Activated naive CD8-positive, alpha-beta T cell treated with anti-CD3 and anti-CD28 coated beads for 36 hours (primary cell): ENCODE data around the gene BICC1. TPM values are rescaled to one million over a fixed set of nuclear protein-coding genes. Genes with fewer than 3 reads are reported as not detected.

Experiments used
- DNase-seq: peaks from one replicate; pipeline ENCODE4 v3.0.0; 2021
- H3K27ac Mint-ChIP-seq: one replicate; pipeline ENCODE4 v1.8.0; 2022; ENCODE audit warnings: mild to moderate bottlenecking, moderate library complexity, mixed read lengths
- H3K27me3 Mint-ChIP-seq: one replicate; pipeline ENCODE4 v1.8.0; 2022; ENCODE audit warnings: mild to moderate bottlenecking, mixed read lengths
- H3K36me3 Mint-ChIP-seq: one replicate; pipeline ENCODE4 v1.8.0; 2021; ENCODE audit warnings: mild to moderate bottlenecking, mixed read lengths
- H3K4me1 Mint-ChIP-seq: one replicate; pipeline ENCODE4 v1.8.0; 2021; ENCODE audit warnings: mixed read lengths
- H3K4me3 Mint-ChIP-seq: one replicate; pipeline ENCODE4 v1.8.0; 2022; ENCODE audit warnings: mild to moderate bottlenecking, moderate library complexity, mixed read lengths
- H3K9me3 Mint-ChIP-seq: one replicate; pipeline ENCODE4 v1.8.0; 2022; ENCODE audit warnings: mixed read lengths
- total RNA-seq, 2 experiments: library from RNA; stranded (reverse); gene quantifications; one replicate each; pipeline ENCODE4 v1.2.3, GENCODE V29; 2021

Gene BICC1
- total RNA-seq, 2 experiments from 2014 or later = 0.04 TPM; not detected in 1

DNA sequence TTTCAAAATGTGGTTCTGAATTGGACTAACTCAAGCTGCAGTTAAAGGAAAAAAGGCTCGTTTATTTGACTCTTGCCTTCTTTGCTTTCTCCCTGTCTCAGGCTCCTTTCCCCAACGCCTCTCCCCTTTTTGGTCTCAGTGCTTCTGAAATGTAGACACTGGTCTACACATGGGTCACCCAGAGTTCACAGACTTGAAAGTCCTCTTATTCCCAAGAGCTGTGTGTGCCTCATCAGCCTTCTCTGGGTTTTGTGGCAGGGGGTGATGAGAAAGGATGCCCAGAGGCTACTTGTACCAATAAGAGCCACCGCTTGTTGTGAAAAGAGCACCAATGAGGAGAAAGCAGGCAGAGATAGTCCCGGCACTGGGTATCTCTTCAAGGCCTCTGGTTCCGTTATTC, 125.7 kb downstream of the BICC1 start:
- DNase-seq = no peak
- Mint-ChIP-seq H3K4me3 (no peak overlapping the region), H3K36me3 (no peaks in the 10 kb centered on the region), H3K27me3 (peaks cover 3% of the 10 kb centered on the region), H3K4me1 (no peaks in the 10 kb centered on the region), H3K27ac (no peak overlapping the region), H3K9me3 (no peaks in the 10 kb centered on the region)

DNA sequence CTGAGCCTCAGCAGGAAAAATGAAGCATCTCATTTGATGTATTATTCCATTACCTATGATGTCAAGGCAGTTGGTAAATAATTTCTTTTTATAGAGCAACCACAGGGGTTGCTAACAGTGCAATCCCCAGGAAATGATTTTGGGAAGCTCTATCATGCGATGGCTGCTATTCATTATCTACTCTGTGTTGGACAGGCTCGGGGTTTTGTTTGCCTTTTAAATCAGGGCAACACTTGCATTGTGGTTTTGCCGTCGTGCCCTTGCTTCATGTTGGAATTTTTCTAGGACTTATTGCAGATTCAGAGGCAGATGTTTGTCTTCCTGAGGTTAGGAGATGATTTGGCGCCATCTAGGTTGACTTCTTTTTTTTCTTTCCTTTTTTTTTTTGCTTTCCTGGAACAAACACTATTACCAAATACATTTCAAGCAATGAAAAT, 128.4 kb downstream of the BICC1 start:
- Mint-ChIP-seq H3K4me3 (no peak overlapping the region), H3K9me3 (no peaks in the 10 kb centered on the region), H3K36me3 (no peaks in the 10 kb centered on the region), H3K4me1 (no peaks in the 10 kb centered on the region), H3K27me3 (peaks cover 3% of the 10 kb centered on the region), H3K27ac (no peak overlapping the region)
- no peak for DNase-seq

- H3K9me3 Mint-ChIP-seq = no peaks in the 10 kb centered on the region
- H3K4me1 Mint-ChIP-seq = no peaks in the 10 kb centered on the region
- H3K27ac Mint-ChIP-seq = no peak overlapping the region
- no peak overlapping the region for H3K4me3 Mint-ChIP-seq
- no peak for DNase-seq
- no peaks in the 10 kb centered on the region for H3K36me3 Mint-ChIP-seq
- H3K27me3 Mint-ChIP-seq = peaks cover 3% of the 10 kb centered on the region
Observed at GRCh38 chr10:58641708-58642107, 129.0 kb downstream of the BICC1 start.

GRCh38 chr10:58642283-58642682, 129.6 kb downstream of the BICC1 start:
- no peak overlapping the region for H3K4me3 Mint-ChIP-seq
- DNase-seq = no peak
- H3K9me3 Mint-ChIP-seq = no peaks in the 10 kb centered on the region
- no peaks in the 10 kb centered on the region for H3K36me3 Mint-ChIP-seq
- peaks cover 3% of the 10 kb centered on the region for H3K27me3 Mint-ChIP-seq
- H3K27ac Mint-ChIP-seq = no peak overlapping the region
- H3K4me1 Mint-ChIP-seq = no peaks in the 10 kb centered on the region

DNA sequence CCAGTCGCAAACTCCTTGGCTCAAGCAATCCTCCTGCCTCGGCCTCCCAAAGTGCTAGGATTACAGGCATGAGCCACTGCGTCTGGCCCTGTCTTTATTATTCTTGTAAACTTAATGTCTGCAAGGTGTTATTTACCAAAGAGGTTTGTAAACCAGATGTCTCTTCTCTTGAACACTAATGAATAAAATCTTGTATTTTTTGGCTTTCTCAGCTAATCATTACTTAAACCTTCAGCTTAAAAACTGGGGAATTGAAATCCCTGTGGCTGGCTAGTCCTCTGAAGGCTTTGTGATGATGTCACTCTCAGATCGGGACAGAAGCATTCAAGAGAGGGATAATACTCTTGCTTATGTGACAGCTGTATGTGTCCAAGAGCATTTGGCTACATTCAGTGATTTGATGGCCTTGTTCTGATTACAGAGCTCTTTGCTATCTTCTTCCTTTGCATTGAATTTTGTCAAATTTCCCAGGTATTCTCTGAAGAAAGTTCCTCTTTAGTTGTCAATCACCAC, 130.3 kb downstream of the BICC1 start:
- Mint-ChIP-seq H3K27ac (no peak overlapping the region), H3K36me3 (no peaks in the 10 kb centered on the region), H3K9me3 (no peaks in the 10 kb centered on the region), H3K4me1 (no peaks in the 10 kb centered on the region), H3K27me3 (no peaks in the 10 kb centered on the region), H3K4me3 (no peak overlapping the region)
- DNase-seq = no peak

DNA sequence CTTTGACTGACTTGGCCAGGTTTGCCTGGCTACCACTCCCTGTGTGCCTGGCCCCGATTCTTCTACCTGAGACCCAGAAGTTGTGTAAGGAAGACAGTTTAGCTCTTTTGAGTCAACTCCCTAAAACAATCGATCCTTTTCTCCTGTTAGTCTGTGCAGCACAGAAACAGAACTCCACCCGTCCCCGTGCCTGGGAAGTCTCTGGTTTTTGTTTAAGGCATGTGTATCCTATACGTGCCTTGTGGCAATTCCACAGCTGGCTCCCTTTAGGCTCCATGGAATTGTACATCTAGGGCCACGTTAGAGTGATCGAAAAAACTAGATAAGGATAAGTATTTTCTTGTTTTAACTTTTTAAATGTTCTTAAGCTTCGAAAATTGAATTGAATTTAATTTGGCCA, 131.6 kb downstream of the BICC1 start:
- Mint-ChIP-seq H3K36me3 (no peaks in the 10 kb centered on the region), H3K27ac (no peak overlapping the region), H3K4me3 (no peak overlapping the region), H3K4me1 (no peaks in the 10 kb centered on the region), H3K27me3 (no peaks in the 10 kb centered on the region), H3K9me3 (no peaks in the 10 kb centered on the region)
- no peak for DNase-seq

GRCh38 chr10:58645416-58646146, 132.9 kb downstream of the BICC1 start:
- Mint-ChIP-seq H3K4me3 (no peak overlapping the region), H3K9me3 (no peaks in the 10 kb centered on the region), H3K27ac (no peak overlapping the region), H3K27me3 (no peaks in the 10 kb centered on the region), H3K4me1 (no peaks in the 10 kb centered on the region), H3K36me3 (no peaks in the 10 kb centered on the region)
- DNase-seq = no peak

DNA sequence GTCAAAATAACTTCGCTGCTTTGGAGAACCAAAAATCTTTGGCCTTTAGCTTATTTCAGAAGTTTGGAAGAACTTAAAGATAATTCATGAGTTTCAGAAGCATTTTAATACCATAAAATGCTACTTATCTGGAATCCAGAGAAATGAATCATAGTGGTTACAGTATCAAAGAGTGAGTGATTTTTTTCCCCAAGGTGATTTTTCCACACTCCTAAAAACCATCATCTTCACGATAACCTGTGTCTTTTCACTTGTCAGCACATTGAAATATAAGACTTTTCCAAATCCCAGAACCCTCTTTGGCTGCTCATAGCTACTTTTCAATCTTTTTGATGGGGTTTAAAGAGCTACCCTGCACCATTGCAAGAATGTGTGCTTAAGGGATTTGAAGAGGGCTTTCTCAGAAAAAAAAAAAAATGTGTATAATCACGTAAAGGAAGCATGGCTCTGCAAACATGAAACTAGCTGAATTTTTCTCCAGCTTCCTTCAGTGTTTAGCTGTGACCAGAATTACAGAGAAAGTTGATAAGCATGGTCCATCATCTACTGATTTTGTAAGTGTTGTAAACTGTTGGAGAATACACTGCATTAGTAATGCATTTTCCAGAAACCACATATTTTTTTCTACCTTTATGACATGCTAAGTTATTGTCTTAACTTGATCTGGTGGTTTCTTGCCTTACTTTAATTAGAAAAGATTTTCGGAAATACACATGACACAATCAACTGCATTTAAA, 134.9 kb downstream of the BICC1 start:
- DNase-seq = no peak
- Mint-ChIP-seq H3K9me3 (no peaks in the 10 kb centered on the region), H3K27ac (no peak overlapping the region), H3K36me3 (no peaks in the 10 kb centered on the region), H3K4me1 (no peaks in the 10 kb centered on the region), H3K27me3 (no peaks in the 10 kb centered on the region), H3K4me3 (no peak overlapping the region)

GRCh38 chr10:58648131-58648530, 135.5 kb downstream of the BICC1 start:
- no peak for DNase-seq
- H3K36me3 Mint-ChIP-seq = no peaks in the 10 kb centered on the region
- no peaks in the 10 kb centered on the region for H3K27me3 Mint-ChIP-seq
- no peak overlapping the region for H3K4me3 Mint-ChIP-seq
- H3K9me3 Mint-ChIP-seq = no peaks in the 10 kb centered on the region
- H3K27ac Mint-ChIP-seq = no peak overlapping the region
- no peaks in the 10 kb centered on the region for H3K4me1 Mint-ChIP-seq

GRCh38 chr10:58651040-58651439, 138.4 kb downstream of the BICC1 start:
- H3K27ac Mint-ChIP-seq = no peak overlapping the region
- no peak for DNase-seq
- no peaks in the 10 kb centered on the region for H3K9me3 Mint-ChIP-seq
- H3K27me3 Mint-ChIP-seq = no peaks in the 10 kb centered on the region
- no peaks in the 10 kb centered on the region for H3K4me1 Mint-ChIP-seq
- no peaks in the 10 kb centered on the region for H3K36me3 Mint-ChIP-seq
- H3K4me3 Mint-ChIP-seq = no peak overlapping the region

DNA sequence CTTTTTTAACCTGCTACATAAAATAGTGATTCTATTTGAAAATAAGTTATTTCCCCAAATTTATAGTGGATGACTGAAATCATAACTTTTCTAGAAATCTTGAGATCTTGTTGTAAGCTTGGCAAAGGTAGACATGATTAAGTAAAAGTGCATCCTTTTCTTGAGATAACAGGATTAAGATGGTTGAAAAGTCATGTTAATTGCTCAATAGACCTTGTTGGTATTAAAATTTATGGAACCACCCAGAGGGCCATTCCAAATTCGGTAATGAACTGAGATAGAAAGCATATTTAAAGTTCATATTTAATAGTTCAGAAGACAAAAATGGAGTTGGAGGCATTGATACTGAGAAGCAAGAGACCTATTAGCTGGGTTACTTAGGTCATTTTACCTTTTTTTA, 139.1 kb downstream of the BICC1 start:
- no peak overlapping the region for H3K27ac Mint-ChIP-seq
- H3K36me3 Mint-ChIP-seq = no peaks in the 10 kb centered on the region
- no peak for DNase-seq
- no peaks in the 10 kb centered on the region for H3K9me3 Mint-ChIP-seq
- no peak overlapping the region for H3K4me3 Mint-ChIP-seq
- H3K27me3 Mint-ChIP-seq = no peaks in the 10 kb centered on the region
- no peaks in the 10 kb centered on the region for H3K4me1 Mint-ChIP-seq

GRCh38 chr10:58653139-58653538, 140.5 kb downstream of the BICC1 start:
- DNase-seq = no peak
- no peaks in the 10 kb centered on the region for H3K27me3 Mint-ChIP-seq
- no peak overlapping the region for H3K4me3 Mint-ChIP-seq
- H3K27ac Mint-ChIP-seq = no peak overlapping the region
- H3K9me3 Mint-ChIP-seq = no peaks in the 10 kb centered on the region
- no peaks in the 10 kb centered on the region for H3K4me1 Mint-ChIP-seq
- H3K36me3 Mint-ChIP-seq = no peaks in the 10 kb centered on the region

DNA sequence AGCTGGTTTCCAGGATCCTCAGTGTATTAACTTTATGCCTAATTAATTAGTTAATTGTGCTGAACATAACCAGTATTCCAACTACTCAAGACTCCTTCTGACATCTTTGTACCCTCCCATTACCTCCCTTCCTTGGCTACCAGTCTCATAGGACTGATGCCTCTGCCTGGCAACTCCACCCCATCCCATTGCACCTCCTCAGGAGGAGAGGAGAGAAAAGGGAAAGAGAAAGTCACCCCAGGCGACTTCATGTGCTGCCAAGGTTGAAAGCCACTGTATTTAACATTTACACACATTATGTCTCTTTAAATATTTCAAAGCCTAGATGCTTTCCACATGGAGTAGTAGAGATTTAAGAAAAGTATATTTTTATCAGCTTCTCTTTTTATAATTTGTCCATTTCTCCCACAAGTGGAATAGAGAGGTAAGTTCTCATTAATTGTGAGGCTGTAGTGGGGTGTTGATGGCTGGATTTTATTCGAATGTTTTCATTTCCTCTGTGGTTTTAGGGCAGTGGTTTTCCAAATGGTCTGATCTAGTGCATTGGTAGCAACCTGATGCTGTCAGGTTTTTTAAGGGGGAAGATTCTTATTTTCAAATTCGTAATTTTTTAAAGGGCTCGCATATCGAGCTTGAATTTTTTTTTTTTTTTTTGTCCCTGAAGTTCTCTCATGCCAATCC, 148.0 kb downstream of the BICC1 start:
- no peaks in the 10 kb centered on the region for H3K27me3 Mint-ChIP-seq
- H3K9me3 Mint-ChIP-seq = peaks cover 15% of the 10 kb centered on the region
- H3K27ac Mint-ChIP-seq = no peak overlapping the region
- no peaks in the 10 kb centered on the region for H3K4me1 Mint-ChIP-seq
- H3K36me3 Mint-ChIP-seq = no peaks in the 10 kb centered on the region
- H3K4me3 Mint-ChIP-seq = no peak overlapping the region
- DNase-seq = no peak

- no peak overlapping the region for H3K4me3 Mint-ChIP-seq
- peaks cover 15% of the 10 kb centered on the region for H3K9me3 Mint-ChIP-seq
- H3K27me3 Mint-ChIP-seq = no peaks in the 10 kb centered on the region
- no peak for DNase-seq
- H3K4me1 Mint-ChIP-seq = peaks cover 3% of the 10 kb centered on the region
- H3K27ac Mint-ChIP-seq = no peak overlapping the region
- H3K36me3 Mint-ChIP-seq = no peaks in the 10 kb centered on the region
Observed at GRCh38 chr10:58661336-58661735, 148.7 kb downstream of the BICC1 start.

DNA sequence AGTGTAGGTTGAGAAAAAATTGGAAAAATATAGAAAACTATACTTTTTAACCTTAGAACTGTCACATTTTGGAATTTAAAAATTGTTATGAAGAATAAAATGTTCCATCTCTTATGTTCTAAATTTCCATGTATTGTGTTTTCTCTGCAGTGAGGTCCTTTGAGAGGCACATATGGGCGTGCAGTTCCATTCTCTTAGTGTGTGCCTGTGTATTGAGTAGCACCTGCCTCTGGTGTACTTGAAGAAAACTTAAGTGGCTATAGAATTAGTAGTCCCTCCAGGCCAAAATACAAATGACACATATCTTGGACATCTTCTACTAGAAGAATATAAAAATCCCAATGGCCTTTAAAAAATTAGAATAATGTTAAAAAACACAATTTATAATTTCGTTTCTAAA, 149.2 kb downstream of the BICC1 start:
- peaks cover 4% of the 10 kb centered on the region for H3K4me1 Mint-ChIP-seq
- no peak for DNase-seq
- no peak overlapping the region for H3K27ac Mint-ChIP-seq

More for the DNA sequence above, 149.2 kb downstream of the BICC1 start:
- peaks cover 15% of the 10 kb centered on the region for H3K9me3 Mint-ChIP-seq
- no peaks in the 10 kb centered on the region for H3K36me3 Mint-ChIP-seq
- no peak overlapping the region for H3K4me3 Mint-ChIP-seq
- no peaks in the 10 kb centered on the region for H3K27me3 Mint-ChIP-seq
